Keratinocyte (primary cell): ENCODE results near the gene SLC22A31. TPM values are rescaled to one million over a fixed set of nuclear protein-coding genes. Genes with fewer than 3 reads are reported as not detected.

Source experiments
- DNase-seq: peaks from one replicate; pipeline ENCODE4 v3.0.0-alpha.2; 2011; ENCODE audit warnings: low read depth, missing footprints, low spot score
- FAIRE-seq: peaks from 2 replicates; lab custom pipeline; 2011; peaks lifted over from hg19 to GRCh38; lab: Jason Lieb, UNC
- H2AFZ ChIP-seq: 2 replicates; pipeline ENCODE4 v1.6.0; 2012; ENCODE audit warnings: low read length, control low read depth, inconsistent platforms; ENCODE audit not compliant: control insufficient read depth
- H3K27ac ChIP-seq: 2 replicates; pipeline ENCODE4 v1.5.1; 2011; ENCODE audit warnings: low read length; ENCODE audit not compliant: control insufficient read depth, insufficient read depth
- H3K27me3 ChIP-seq: 3 replicates; pipeline ENCODE4 v1.6.0; 2011; ENCODE audit warnings: low read length; ENCODE audit not compliant: control insufficient read depth, insufficient read depth; ENCODE audit errors: extremely low read depth
- H3K36me3 ChIP-seq, 2 experiments: 2 replicates in 1 of 2; 3 replicates in 1 of 2; pipeline ENCODE4 v1.5.1; 2011; ENCODE audit warnings: low read length in 2 of 2, mild to moderate bottlenecking in 1 of 2; ENCODE audit not compliant: control insufficient read depth in 2 of 2, insufficient read depth in 2 of 2; ENCODE audit errors: extremely low read depth in 1 of 2
- H3K4me1 ChIP-seq: 3 replicates; pipeline ENCODE4 v1.5.1; 2011; ENCODE audit warnings: low read length; ENCODE audit not compliant: control insufficient read depth, insufficient read depth; ENCODE audit errors: extremely low read depth
- H3K4me2 ChIP-seq: 3 replicates; pipeline ENCODE4 v1.6.0; 2011; ENCODE audit warnings: low read depth, low read length; ENCODE audit not compliant: control insufficient read depth, insufficient read depth; ENCODE audit errors: extremely low read depth
- H3K4me3 ChIP-seq, 3 experiments: fragments of 200-600 bp in 1 of 3; sonication (generic) in 1 of 3; 2 replicates in 2 of 3; 3 replicates in 1 of 3; pipeline ENCODE4 v1.5.1; 2011 to 2016; ENCODE audit warnings: low read length in 3 of 3, mild to moderate bottlenecking in 3 of 3, control low read depth in 2 of 3, inconsistent platforms in 1 of 3, low read depth in 1 of 3, mixed read lengths in 1 of 3, mixed run types in 1 of 3, moderate library complexity in 1 of 3; ENCODE audit not compliant: control insufficient read depth in 2 of 3, insufficient read depth in 2 of 3; ENCODE audit errors: extremely low read depth in 1 of 3
- H3K79me2 ChIP-seq: 2 replicates; pipeline ENCODE4 v1.6.0; 2012; ENCODE audit warnings: low read length; ENCODE audit not compliant: control insufficient read depth, insufficient read depth
- H3K9ac ChIP-seq: 3 replicates; pipeline ENCODE4 v1.6.0; 2011; ENCODE audit warnings: low read length; ENCODE audit not compliant: control insufficient read depth, insufficient read depth; ENCODE audit errors: extremely low read depth
- H3K9me1 ChIP-seq: 3 replicates; pipeline ENCODE4 v1.6.0; 2011; ENCODE audit warnings: low read length; ENCODE audit not compliant: control insufficient read depth, insufficient read depth; ENCODE audit errors: extremely low read depth
- H3K9me3 ChIP-seq: 2 replicates; pipeline ENCODE4 v1.5.1; 2012; ENCODE audit warnings: low read depth, low read length; ENCODE audit not compliant: control insufficient read depth
- H4K20me1 ChIP-seq: 3 replicates; pipeline ENCODE4 v1.6.0; 2011; ENCODE audit warnings: low read length; ENCODE audit not compliant: control insufficient read depth, insufficient read depth; ENCODE audit errors: extremely low read depth
- EZH2 ChIP-seq: IDR thresholded peaks from one replicate; pipeline ENCODE4 v1.6.1; 2012; ENCODE audit warnings: inconsistent platforms, mild to moderate bottlenecking, low read length, moderate library complexity
- dilution Hi-C: fragments of 300-500 bp; cut with MboI; formaldehyde crosslinking; loops from one replicate; pipeline ENCODE4 v1.7.0; 2020; ENCODE audit warnings: low sequenced_read_pairs; ENCODE audit not compliant: extremely low pct_ligation_motif_present
- polyA plus RNA-seq, 5 experiments: library from polyadenylated mRNA; depleted of rRNA in 3 of 5; stranded (reverse) in 3 of 5; stranded (forward) in 1 of 5; unstranded in 1 of 5; fragments of >200 nt; gene quantifications; 1 replicate in 1 of 5; 2 replicates in 3 of 5; 3 replicates in 1 of 5; pipeline versions ENCODE4 v1.2.1 to v1.2.3, GENCODE V29; 2011 to 2012; ENCODE audit warnings: missing spikeins in 2 of 5, low read depth in 1 of 5, low replicate concordance in 1 of 5
- TF ChIP-seq, protein P1 (sequence below), 3 experiments: IDR thresholded peaks in 1 of 3; conservative IDR thresholded peaks in 1 of 3; optimal IDR thresholded peaks in 1 of 3; 2 replicates in 2 of 3; 3 replicates in 1 of 3; pipeline versions ENCODE3 to v1.5.1; 2011; ENCODE audit warnings: low read length in 3 of 3, mild to moderate bottlenecking in 3 of 3, moderate library complexity in 2 of 3, control low read depth in 1 of 3, inconsistent platforms in 1 of 3; ENCODE audit not compliant: insufficient read depth in 2 of 3; ENCODE audit errors: extremely low read depth in 1 of 3

SLC22A31 gene
- polyA plus RNA-seq, 1 donor (not counting 4 experiments of a cell fraction or from before 2014, with no cell fraction given): not detected

DNA sequence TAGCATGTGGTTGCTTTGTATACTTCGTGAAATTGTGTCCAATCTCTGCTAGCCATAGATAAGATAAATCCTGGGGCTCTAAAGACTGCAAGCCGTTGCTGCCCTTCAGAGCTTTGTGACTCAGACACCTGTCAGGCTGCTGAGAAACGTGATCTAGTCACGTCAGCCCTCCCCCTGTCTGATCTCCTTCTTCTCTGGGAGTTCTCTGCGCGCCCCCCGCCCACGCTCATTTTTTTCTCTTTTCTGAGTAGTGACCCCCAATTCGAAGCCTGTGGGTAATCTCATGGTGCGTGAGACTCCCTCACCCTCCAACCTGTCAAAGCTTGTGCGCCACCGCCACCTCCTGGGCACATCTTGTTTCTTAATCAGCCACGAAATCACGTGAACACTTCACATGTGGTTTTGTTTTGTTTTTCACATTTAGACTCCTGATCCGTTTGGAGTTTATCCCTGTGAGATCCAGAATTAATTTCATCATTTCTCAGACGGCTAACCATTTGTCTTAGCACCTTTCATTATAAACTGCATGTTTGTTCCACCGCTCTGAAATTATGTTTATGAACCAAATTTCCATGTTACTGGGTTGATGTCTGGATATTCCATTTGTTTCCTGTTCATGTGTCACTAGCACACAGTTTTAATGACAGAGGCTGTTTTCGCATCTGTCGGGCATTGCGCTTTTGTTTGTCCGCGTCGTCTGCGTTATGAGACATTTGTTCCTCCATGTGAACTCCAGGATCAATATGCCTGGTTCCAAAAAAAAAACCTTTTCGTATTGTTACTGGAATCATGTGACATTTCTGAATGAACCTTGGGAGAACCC is 16.2 kb upstream of the SLC22A31 start:
- Histone ChIP-seq H3K4me3 (peak overlapping the region; percentile 94 to 96 (median 95)), H3K79me2 (peaks cover 18% of the 10 kb centered on the region), H3K27me3 (no peaks in the 10 kb centered on the region), H2AFZ (peak overlapping the region; percentile 92), H3K4me1 (peaks cover 9% of the 10 kb centered on the region), H3K4me2 (peak overlapping the region; percentile 98), H3K36me3 (peaks cover 3 to 10% of the 10 kb centered on the region in 2 experiments), H3K27ac (peak overlapping the region; percentile 89), H3K9me3 (no peaks in the 10 kb centered on the region), H4K20me1 (no peaks in the 10 kb centered on the region), H3K9ac (peak overlapping the region; percentile 97), H3K9me1 (no peaks in the 10 kb centered on the region)
- no peak for TF ChIP-seq EZH2
- TF ChIP-seq, protein P1, sequence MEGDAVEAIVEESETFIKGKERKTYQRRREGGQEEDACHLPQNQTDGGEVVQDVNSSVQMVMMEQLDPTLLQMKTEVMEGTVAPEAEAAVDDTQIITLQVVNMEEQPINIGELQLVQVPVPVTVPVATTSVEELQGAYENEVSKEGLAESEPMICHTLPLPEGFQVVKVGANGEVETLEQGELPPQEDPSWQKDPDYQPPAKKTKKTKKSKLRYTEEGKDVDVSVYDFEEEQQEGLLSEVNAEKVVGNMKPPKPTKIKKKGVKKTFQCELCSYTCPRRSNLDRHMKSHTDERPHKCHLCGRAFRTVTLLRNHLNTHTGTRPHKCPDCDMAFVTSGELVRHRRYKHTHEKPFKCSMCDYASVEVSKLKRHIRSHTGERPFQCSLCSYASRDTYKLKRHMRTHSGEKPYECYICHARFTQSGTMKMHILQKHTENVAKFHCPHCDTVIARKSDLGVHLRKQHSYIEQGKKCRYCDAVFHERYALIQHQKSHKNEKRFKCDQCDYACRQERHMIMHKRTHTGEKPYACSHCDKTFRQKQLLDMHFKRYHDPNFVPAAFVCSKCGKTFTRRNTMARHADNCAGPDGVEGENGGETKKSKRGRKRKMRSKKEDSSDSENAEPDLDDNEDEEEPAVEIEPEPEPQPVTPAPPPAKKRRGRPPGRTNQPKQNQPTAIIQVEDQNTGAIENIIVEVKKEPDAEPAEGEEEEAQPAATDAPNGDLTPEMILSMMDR (optimal IDR thresholded peaks at IDR 0.05 in 1 of 3, IDR thresholded peaks at IDR 0.05 in 1 of 3, conservative IDR thresholded peaks at IDR 0.05 in 1 of 3; ENCODE audit: extremely low read depth in 1 of 3, insufficient read depth in 2 of 3, low read length in 3 of 3): peak; percentile 68 to 87 (median 85)
- dilution Hi-C loops: no loop called here
- DNase-seq (peak; percentile 32), FAIRE-seq (peak; percentile 44)

DNA sequence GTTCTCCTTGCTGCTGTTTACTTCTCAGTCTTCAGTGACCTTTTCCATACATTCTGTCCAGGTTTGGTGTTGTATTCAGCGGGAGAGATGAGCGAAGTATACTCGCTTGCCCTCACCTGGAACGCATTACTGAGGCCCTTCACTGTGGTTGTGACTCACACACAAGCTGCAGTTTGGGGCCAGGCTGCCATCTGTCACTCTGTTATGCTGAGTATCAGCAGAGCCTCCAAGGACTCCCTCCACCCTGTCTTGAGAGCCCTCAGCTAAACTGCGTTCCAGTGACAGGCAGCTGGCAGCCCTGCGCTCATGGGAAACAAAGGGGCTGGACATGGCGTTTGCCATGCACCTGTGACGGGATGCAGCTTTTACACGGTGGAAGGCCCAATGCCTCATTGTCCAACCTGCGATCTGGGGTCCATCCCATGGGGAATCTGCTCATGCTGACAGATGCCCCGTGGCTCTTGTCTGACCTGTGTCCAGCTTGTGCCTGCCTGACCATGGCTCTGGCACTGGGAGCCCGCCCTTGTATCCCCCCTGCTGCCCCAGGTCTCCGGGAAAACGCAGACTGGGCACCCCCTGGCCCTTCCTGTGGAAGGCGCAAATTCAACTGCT is 10.7 kb upstream of the SLC22A31 start:
- DNase-seq (no peak), FAIRE-seq (no peak)
- Histone ChIP-seq H3K4me3 (no peak overlapping the region), H3K9me3 (no peaks in the 10 kb centered on the region), H3K27ac (no peak overlapping the region), H3K27me3 (no peaks in the 10 kb centered on the region), H2AFZ (no peak overlapping the region), H3K36me3 (no peaks in the 10 kb centered on the region), H3K4me1 (no peaks in the 10 kb centered on the region), H3K9me1 (no peaks in the 10 kb centered on the region), H4K20me1 (no peaks in the 10 kb centered on the region), H3K79me2 (no peaks in the 10 kb centered on the region), H3K4me2 (no peak overlapping the region), H3K9ac (no peak overlapping the region)
- TF ChIP-seq, protein P1 (optimal IDR thresholded peaks at IDR 0.05 in 1 of 3, IDR thresholded peaks at IDR 0.05 in 1 of 3, conservative IDR thresholded peaks at IDR 0.05 in 1 of 3; ENCODE audit: extremely low read depth in 1 of 3, insufficient read depth in 2 of 3, low read length in 3 of 3): no peak
- no peak for TF ChIP-seq EZH2
- dilution Hi-C loops: no loop called here
